Psoas muscle (tissue), 8 donors: ENCODE measurements around the gene CEACAM19. TPM values are rescaled to one million over a fixed set of nuclear protein-coding genes. Genes with fewer than 3 reads are reported as not detected.
"Not testable (repeated sequence)": the region's sequence is repeated elsewhere in the genome, so short reads cannot be mapped to it uniquely, and the experiment has no call there.

Experiments
- ATAC-seq, 4 donors: fragments of 200-7000 bp; cut with Tn5 transposase; one replicate each; pipeline ENCODE4 v1.9.1; 2020; ENCODE audit warnings: moderate library complexity in 3 of 4, mild to moderate bottlenecking in 2 of 4
- DNase-seq, 2 donors: peaks; one replicate each; pipeline ENCODE4 v3.0.0-alpha.2; 2020
- H3K27ac ChIP-seq: fragments of 200-600 bp; one replicate; pipeline ENCODE4 v1.8.0; 2022
- H3K27me3 ChIP-seq, 3 donors: fragments of 200-600 bp in 1 of 3; one replicate each; pipeline versions ENCODE4 v1.6.1 to v1.8.0; 2013 to 2022; ENCODE audit warnings: low read length in 2 of 3, mild to moderate bottlenecking in 2 of 3, moderate library complexity in 1 of 3; ENCODE audit not compliant: insufficient read depth in 3 of 3
- H3K36me3 ChIP-seq, 2 donors: fragments of 200-600 bp in 1 of 2; one replicate each; pipeline versions ENCODE4 v1.6.1 to v1.8.0; 2013 to 2022; ENCODE audit warnings: low read depth in 1 of 2, mild to moderate bottlenecking in 1 of 2, moderate library complexity in 1 of 2; ENCODE audit not compliant: insufficient read depth in 1 of 2
- H3K4me1 ChIP-seq: fragments of 200-600 bp; one replicate; pipeline ENCODE4 v1.8.0; 2022
- H3K4me3 ChIP-seq: fragments of 200-600 bp; one replicate; pipeline ENCODE4 v1.8.0; 2022; ENCODE audit warnings: mild to moderate bottlenecking
- H3K9me3 ChIP-seq: fragments of 200-600 bp; one replicate; pipeline ENCODE4 v1.8.0; 2022
- CTCF ChIP-seq: fragments of 200-600 bp; IDR thresholded peaks from one replicate; pipeline ENCODE4 v1.8.0; 2022; ENCODE audit warnings: antibody characterized with exemption
- WGBS, 3 donors: extraction: QIAGEN DNeasy Blood & Tissue Kit; methylation state at CpG; one replicate each; pipeline versions ENCODE4 v1.1.6 to v1.1.7; 2013; 5-methylcytosine and 5-hydroxymethylcytosine counted together
- intact Hi-C, 2 donors: fragments of 100-400 bp; cut with DNase I; formaldehyde crosslinking; loops; one replicate each; pipeline versions ENCODE4 v1.11.0 to v1.14.2; 2022
- polyA plus RNA-seq, 3 donors: library from polyadenylated mRNA; stranded (reverse); fragments of 200-250 nt; gene quantifications; one replicate each; pipeline ENCODE4 v1.2.3, GENCODE V29; 2013
- total RNA-seq, 4 donors: library from RNA; stranded (reverse); fragmentation: NEBNext Ultra II Directional in 2 of 4; extraction: Animal tissue kit (Norgen Biotek cat#: 25700) in 2 of 4; gene quantifications; one replicate each; pipeline versions ENCODE4 v1.2.1 to v1.2.4, GENCODE V29; 2021 to 2023
- donor health status: healthy with polysubstance abuse.
- donor health status: DM: no; HTN: no; CAD: no; lungs with moderate emphysema.
- donor health status: Bipolar disorder and iron deficiency.
- donor health status: healthy.
- donor health status: DM: yes; HTN: yes; CAD: no.
- donor health status: DM: no; HTN: no; CAD: no.
- donor health status: DM: no; HTN: no; CAD: no.
- donor health status: DM: yes; HTN: yes; CAD: no.

CEACAM19 gene
- total and polyA plus RNA-seq, 7 donors, result 3.7 to 14.7 (median 8.6) TPM

DNA sequence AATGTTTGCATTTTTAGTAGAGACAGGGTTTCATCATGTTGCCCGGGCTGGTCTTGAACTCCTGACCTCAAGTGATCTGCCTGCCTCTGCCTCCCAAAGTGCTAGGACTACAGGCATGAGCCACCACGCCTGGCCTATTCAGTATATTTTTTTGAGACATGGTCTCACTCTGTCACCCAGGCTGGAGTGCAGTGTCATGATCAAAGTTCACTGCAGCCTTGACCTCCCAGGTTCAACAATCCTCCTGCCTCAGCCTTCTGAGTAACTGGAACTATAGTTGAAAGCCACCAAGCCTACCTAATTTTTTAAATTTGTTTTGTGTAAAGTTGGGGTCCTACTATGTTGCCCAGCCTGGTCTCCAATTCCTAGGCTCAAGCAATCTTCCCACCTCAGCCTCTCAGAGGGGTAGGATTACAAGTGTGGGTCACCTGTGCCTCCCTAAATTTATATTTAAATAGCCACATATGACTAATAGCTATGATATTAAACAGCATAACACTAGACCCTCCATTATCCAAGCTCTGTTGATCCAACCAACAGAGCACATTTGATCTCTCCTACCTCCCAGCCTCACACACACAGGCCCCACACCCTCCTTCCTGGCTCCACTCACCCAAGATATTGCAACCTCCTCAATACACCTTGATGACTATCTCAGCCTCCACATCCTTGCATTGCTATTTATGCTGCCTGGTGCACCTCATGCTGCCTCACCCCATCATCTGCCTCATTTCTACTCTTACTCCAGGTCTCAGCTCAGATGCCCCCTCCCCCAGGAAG is 2.1 kb upstream of the CEACAM19 start:
- WGBS, 3 donors, result 73 to 89% (median 83%) methylated on average over 2 of the region's 2 CpGs
- TF ChIP-seq CTCF, result no peak
- H3K4me3 ChIP-seq, result no peak overlapping the region
- no peaks in the 10 kb centered on the region for H3K9me3 ChIP-seq
- intact Hi-C loops, result no loop called here
- peaks cover 2 to 34% of the 10 kb centered on the region in 2 donors for H3K36me3 ChIP-seq
- no peaks in the 10 kb centered on the region for H3K27me3 ChIP-seq
- no peaks in the 10 kb centered on the region for H3K4me1 ChIP-seq
- no peak overlapping the region for H3K27ac ChIP-seq
- no peak for DNase-seq
- peak in 1 of 4 donors; percentile 13 for ATAC-seq

- ATAC-seq, H3K27me3 ChIP-seq, H3K9me3 ChIP-seq, intact Hi-C loops, H3K4me3 ChIP-seq, H3K27ac ChIP-seq, DNase-seq, H3K4me1 ChIP-seq: not testable (repeated sequence)
- H3K36me3 ChIP-seq, result peaks cover 2 to 32% of the 10 kb centered on the region in 2 donors
- 95 to 96% (median 95%) methylated on average over 2 of the region's 2 CpGs for WGBS, 3 donors
Measured at GRCh38 chr19:44670027-44670426, 1.3 kb upstream of the CEACAM19 start.

DNA sequence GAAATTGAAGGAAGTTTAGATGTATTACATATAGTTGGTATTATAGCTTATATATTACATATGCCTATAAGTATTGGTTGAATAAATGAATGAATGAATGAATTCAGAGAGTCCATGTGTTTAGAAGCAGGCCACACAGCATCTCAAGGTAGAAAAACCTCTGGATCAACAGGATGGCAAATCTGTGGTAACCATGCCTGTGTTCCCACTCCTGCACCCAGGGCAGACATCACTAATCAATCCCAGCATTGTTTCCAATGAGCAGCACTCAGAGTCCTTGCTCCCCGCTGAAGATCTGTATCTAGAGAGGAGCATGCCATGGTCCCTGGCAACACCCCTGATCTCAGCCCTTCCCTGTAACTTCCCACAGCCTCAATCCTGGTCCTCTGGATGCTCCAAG is 944 bp downstream of the CEACAM19 start:
- Histone ChIP-seq H3K4me1 (no peaks in the 10 kb centered on the region), H3K9me3 (no peaks in the 10 kb centered on the region), H3K4me3 (no peak overlapping the region), H3K36me3 (peaks cover 2 to 41% of the 10 kb centered on the region in 2 donors), H3K27me3 (no peaks in the 10 kb centered on the region), H3K27ac (no peak overlapping the region)
- WGBS, 3 donors, result 73 to 89% (median 81%) methylated on average over 1 of the region's 1 CpG
- no peak for TF ChIP-seq CTCF
- ATAC-seq, result peak in 1 of 4 donors; percentile 18
- intact Hi-C loops, result no loop called here
- no peak for DNase-seq

GRCh38 chr19:44673510-44673909 is 2.2 kb downstream of the CEACAM19 start:
- ATAC-seq (no peak), DNase-seq (no peak)
- H3K27me3 ChIP-seq, result no peaks in the 10 kb centered on the region
- intact Hi-C loops, result no loop called here
- 81 to 96% (median 90%) methylated on average over 4 of the region's 4 CpGs for WGBS, 3 donors
- H3K4me1 ChIP-seq, result no peaks in the 10 kb centered on the region
- TF ChIP-seq CTCF, result no peak
- peaks cover 2 to 53% of the 10 kb centered on the region in 2 donors for H3K36me3 ChIP-seq
- no peak overlapping the region for H3K4me3 ChIP-seq
- no peaks in the 10 kb centered on the region for H3K9me3 ChIP-seq
- H3K27ac ChIP-seq, result no peak overlapping the region

DNA sequence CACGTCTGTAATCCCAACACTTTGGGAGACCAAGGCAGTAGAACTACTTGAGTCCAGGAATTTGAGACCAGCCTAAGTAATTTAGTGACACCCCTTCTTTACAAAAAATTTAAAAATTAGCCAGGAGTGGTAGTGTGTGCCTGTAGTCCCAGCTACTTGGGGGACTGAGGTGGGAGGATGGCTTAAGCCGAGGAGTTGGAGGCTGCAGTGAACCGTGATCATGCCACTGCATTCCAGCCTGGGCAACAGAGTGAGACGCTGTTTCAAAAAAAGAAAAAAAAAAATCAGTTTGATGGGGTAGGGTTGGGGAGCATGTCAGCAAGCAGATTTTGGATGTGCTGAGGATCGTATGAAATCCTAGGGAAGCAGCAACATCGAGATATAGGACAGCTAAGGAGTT is 4.2 kb downstream of the CEACAM19 start:
- no peak overlapping the region for H3K27ac ChIP-seq
- H3K9me3 ChIP-seq, result no peaks in the 10 kb centered on the region
- DNase-seq (no peak), ATAC-seq (no peak)
- H3K4me1 ChIP-seq, result no peaks in the 10 kb centered on the region
- no peak overlapping the region for H3K4me3 ChIP-seq
- no peak for TF ChIP-seq CTCF
- intact Hi-C loops, result no loop called here
- no peaks in the 10 kb centered on the region for H3K27me3 ChIP-seq
- H3K36me3 ChIP-seq, result peaks cover 2 to 73% of the 10 kb centered on the region in 2 donors
- 87 to 95% (median 91%) methylated on average over 6 of the region's 6 CpGs for WGBS, 3 donors
